ENCODE measurements around the gene ACOX2.
A peak's percentile ranks its signal among the peaks of the same experiment; 100 is the strongest.
"Not testable (repeated sequence)": the region's sequence is repeated elsewhere in the genome, so short reads cannot be mapped to it uniquely, and the experiment has no call there.

ACOX2 gene

GRCh38 chr3:58539626-58540025 lies 2.6 kb upstream of the ACOX2 start:
- DNase-seq (ENCODE audit: low read depth, low spot score), result no peak

DNA sequence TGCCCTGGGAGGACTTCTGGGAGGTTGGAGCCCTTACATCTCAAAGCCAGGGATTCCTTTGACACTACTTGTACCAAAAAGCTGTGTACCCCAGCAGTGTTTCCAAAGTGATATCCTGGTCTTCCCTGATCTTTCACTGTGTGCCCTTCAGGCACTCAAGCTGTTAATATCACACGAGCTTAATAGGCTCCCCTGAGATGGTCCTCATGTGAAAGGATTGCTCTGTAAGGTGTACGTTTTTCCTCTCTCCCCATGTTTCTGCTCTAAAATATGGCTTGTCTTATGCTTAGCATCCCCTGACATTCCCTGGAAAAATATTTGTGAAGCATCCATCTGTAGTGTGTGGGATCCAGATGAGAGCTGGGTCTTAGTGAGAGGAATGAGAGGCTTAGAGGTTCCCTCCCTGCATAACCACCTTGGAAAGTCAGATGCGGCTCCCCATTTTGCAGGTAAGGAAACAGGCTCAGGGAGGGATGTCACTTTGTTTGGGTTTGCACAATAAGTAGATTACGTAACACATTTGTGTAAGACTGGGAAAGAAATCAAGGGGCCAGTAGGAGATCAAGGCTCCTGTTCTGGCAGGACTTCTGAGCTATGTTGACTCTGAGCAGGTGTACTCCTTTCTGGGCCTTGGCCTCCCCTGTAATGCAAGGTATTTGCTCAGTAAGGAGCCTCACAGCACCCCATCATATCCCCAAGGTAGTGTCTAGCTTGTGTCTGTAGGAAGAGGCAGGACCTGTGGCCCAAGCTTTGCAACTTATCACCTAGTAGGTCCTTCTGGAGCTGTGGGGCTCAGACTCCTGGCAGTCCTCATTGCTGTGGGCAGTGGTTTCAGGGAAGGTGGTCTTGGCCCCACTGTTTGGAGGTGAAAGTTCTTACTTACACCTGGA lies 667 bp upstream of the ACOX2 start:
- no peak overlapping the region for H3K4me3 ChIP-seq (ENCODE audit: low read length)
- DNase-seq (ENCODE audit: low read depth, low spot score), result no peak

More at GRCh38 chr3:58539626-58540025, 2.6 kb upstream of the ACOX2 start:
- no peak overlapping the region for H3K4me3 ChIP-seq (ENCODE audit: low read length)

DNA sequence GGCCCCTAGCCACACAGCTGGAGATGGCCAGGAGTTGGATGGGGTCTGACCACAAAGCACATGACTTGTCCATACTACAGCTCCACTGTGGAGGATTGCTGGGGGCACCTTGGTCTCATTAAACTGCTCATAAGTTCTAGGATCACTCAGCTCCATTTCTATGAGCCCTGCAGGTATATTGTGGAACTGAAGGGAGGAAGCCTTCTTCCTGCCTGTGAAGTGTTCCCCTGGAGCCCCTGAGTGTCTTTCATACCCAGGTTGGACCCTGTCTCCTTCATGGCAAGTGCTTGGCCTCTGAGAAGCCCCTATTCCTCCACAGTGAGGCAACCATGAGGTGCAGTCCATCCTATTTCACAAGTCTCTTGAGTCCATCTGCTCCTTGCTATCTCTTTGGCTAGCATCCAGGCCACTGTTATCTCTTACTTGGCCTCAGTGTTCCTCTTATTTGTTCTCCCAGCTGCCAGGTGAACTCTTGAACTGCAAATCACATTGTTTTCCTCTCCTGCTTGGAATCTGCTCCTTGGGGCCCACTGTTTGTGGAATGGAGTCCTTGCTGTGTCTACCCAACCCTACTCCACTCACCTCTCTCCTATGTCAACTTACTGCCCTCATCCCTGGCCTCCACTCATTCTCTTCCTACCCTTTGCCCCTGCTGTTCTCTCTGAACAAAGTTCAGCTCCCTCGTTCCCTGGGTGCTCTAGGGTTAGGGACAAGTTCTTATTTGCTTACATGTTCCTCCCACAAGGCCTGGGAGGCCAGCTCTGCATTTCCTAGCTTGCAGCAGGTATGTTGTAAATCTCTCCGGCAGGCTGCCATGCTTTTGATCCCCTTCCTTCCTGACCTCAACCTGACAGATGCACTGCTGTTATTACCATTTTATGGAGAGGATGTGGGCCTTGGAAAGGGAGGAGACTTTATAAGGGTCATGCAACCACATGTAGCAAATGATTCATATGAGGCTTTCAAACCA lies 1.2 kb downstream of the ACOX2 start:
- no peak overlapping the region for H3K4me3 ChIP-seq (ENCODE audit: low read length)
- DNase-seq (ENCODE audit: low read depth, low spot score), result peak; percentile 75

- no peak for DNase-seq (ENCODE audit: low read depth, low spot score)
- H3K4me3 ChIP-seq (ENCODE audit: low read length), result no peak overlapping the region
Observed at GRCh38 chr3:58534592-58535494, 2.1 kb downstream of the ACOX2 start.

GRCh38 chr3:58532794-58533220 lies 4.2 kb downstream of the ACOX2 start:
- DNase-seq (ENCODE audit: low read depth, low spot score), result peak; percentile 68
- H3K4me3 ChIP-seq (ENCODE audit: low read length), result no peak overlapping the region

DNA sequence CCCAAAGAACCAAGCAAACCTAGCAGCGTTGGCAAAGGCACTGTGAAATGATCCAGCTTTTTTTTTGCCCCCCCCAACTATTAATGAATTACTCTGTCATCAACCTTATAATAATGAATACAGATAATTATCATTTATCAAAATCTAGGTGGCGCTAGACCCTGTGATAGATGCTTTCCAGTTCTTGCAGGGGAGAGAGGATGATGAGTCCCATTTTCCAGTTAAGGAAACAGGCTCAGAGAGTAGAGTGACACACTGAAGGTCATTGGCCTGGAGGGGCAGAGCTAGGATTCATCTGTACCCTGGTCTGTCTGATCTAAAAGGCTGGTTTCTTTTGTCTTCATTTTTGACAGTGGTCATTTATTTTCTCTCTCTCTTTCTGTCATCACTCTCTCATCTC lies 5.0 kb downstream of the ACOX2 start:
- no peak for DNase-seq (ENCODE audit: low read depth, low spot score)
- no peak overlapping the region for H3K4me3 ChIP-seq (ENCODE audit: low read length)

DNA sequence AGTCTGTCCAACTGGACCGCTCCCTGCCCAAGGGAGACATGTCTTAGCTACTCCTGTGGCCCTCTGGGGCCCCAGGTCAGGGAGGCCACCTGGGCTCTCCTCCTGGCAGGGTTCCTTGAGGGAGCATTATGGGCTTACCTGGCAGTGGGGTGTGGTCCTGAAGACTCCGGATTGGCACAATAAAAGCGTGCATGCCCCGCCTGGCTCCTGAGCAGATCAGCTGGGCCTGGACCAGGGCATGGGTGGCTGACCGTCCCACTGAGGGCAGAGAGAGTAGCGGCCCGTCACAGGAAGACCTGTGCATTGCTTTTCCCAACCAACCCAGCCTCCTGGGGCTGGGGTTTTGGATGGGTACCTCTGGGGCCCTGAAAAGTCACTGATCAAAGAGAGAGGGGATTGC lies 5.4 kb downstream of the ACOX2 start:
- H3K4me3 ChIP-seq (ENCODE audit: low read length), result no peak overlapping the region
- DNase-seq (ENCODE audit: low read depth, low spot score), result no peak

DNA sequence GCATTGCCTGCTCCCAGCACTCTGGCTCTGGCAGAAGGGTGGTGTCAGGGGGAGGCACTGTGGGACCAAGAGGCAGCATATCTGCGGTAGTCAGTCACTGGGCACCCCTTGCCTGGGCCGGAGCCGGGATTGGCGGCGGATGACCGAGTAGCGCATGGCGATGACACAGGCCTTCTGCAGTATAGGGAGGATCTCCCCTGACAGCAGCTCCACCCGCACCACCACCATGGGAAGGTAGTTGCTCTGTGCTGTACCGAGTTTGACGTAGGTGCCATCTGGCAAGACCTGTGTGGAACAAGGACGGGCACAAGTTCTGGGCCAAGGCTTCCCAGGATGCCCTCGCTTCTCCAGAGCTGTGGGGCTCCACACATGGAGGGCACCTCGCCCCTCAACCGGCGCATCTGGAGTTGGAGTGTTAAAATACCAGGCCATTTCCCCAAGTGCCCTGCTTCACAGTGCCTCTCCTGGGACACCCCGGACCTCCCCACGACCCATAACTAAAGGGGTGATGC lies 6.6 kb downstream of the ACOX2 start:
- no peak overlapping the region for H3K4me3 ChIP-seq (ENCODE audit: low read length)
- DNase-seq (ENCODE audit: low read depth, low spot score), result no peak

DNA sequence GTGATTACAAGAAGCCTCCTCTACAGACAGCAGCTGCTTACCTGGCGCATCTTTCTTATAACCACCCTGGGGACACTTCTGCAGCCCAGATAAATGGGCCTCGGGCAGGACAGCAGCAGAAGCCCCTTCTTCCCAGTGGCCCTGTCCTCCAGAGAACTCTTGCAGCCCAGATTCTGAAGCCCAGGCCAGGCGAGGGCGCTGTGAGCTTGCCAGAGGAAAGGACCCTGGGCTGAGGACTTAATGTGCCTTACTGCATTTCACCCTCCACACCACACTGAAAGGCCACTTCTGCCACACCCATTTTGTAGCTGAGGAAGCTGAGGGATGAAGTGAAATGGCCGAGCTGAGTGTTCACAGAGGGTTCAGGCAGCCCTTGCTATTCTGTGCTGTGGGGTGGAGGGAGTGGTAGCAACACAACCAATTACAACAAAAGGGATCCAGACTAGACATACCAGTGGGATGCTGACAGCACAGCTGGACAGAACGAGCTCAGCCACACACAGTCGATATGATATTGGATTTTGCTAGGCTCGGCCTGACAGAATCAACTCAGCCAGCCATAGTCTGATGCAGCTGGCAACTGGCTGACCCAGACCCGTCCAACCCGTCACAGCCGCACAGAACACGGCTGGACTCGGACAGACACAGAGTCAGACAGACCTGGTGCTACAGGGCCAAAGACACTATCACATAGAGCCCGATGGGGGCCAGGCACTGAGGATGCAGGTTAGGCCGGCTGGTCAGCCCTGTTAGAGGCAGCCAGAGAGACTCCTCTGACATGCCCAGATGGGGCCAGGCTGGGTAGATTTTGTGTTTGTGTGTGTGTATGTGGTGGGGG lies 7.3 kb downstream of the ACOX2 start:
- no peak overlapping the region for H3K4me3 ChIP-seq (ENCODE audit: low read length)
- DNase-seq (ENCODE audit: low read depth, low spot score), result no peak

- no peak for DNase-seq (ENCODE audit: low read depth, low spot score)
- H3K4me3 ChIP-seq (ENCODE audit: low read length), result no peak overlapping the region
Observed at GRCh38 chr3:58528629-58529028, 8.4 kb downstream of the ACOX2 start.

- H3K4me3 ChIP-seq (ENCODE audit: low read length); DNase-seq (ENCODE audit: low read depth, low spot score): not testable (repeated sequence)
Observed at GRCh38 chr3:58527440-58527839, 9.6 kb downstream of the ACOX2 start.

- H3K4me3 ChIP-seq (ENCODE audit: low read length), result no peak overlapping the region
- DNase-seq (ENCODE audit: low read depth, low spot score), result no peak
Observed at GRCh38 chr3:58526515-58526957, 10.5 kb downstream of the ACOX2 start.

- H3K4me3 ChIP-seq (ENCODE audit: low read length), result no peak overlapping the region
- DNase-seq (ENCODE audit: low read depth, low spot score), result no peak
Observed at GRCh38 chr3:58524326-58524888, 12.6 kb downstream of the ACOX2 start.

DNA sequence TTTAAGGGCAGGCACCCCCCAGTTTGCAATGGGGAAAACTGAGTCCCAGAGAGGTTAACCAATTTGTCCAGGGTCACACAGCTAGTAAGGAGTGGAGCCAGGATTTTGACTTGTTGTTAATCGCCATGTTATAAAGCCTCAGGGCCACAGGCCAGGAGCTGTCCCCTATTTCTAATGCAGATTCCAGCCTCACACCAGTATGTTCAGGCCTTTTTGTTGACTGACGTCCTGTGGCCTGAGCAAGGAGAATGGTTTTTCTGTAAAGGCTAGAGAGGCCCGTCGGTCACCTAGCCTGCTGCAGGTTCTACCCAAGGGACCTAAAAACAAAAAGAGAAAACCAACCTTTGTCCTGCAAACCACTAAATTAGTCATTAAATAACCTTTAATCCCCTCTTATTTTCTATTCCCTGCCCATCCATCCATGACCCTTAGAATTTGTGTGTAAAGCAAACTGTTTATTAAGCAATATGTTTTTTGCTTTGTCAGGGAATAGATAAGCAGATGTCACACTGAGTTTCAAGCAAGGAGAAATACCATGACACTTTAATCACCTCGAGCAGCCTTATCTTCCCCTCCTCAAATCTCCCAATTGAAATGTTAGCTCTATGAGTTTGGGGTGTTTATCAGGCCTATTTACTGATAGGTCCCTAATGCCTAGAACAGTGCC lies 14.1 kb downstream of the ACOX2 start:
- H3K4me3 ChIP-seq (ENCODE audit: low read length), result no peak overlapping the region
- no peak for DNase-seq (ENCODE audit: low read depth, low spot score)

GRCh38 chr3:58521917-58522631 lies 14.9 kb downstream of the ACOX2 start:
- H3K4me3 ChIP-seq (ENCODE audit: low read length), result no peak overlapping the region
- DNase-seq (ENCODE audit: low read depth, low spot score), result no peak

GRCh38 chr3:58521336-58521670 lies 15.7 kb downstream of the ACOX2 start:
- H3K4me3 ChIP-seq (ENCODE audit: low read length), result no peak overlapping the region
- no peak for DNase-seq (ENCODE audit: low read depth, low spot score)
